ENCODE results near the gene RAD51D.
A peak's percentile ranks its signal among the peaks of the same experiment; 100 is the strongest.
"Not testable (repeated sequence)": the region's sequence is repeated elsewhere in the genome, so short reads cannot be mapped to it uniquely, and the experiment has no call there.

The RAD51D gene

DNA sequence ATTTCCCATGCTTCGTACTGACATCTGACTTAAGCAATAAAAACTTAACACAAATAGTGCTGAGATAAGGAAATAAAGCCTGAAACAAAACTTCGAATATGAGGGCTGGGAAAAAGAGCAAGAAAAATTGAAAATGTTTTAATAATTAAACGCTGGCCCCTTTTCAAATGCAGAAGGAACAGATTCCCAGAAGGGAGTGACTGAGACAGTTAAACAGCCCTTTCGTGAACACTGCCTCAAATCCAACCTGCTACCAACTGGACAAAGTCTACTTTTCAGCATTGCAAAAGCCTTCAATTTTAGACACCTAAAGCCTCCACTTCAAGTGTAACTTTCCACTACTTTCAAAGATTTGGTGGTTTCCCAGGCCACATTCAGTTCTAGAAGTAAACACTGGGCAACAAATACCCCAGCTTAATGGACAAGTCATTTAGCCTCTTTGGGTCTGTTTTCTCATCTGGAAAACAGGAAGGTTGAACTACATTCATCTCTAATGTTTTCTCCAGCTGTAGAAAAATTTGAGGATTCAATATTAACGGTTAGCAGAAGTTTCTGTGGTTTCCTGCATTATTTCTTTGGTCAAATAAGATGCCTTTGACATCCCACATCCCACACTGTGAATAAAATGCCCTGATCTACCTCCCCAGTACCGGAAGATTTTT is 68.0 kb downstream of the RAD51D start:
- no peak overlapping the region for H3K4me3 ChIP-seq (ENCODE audit: low read depth, low read length)
- peak; percentile 78 for DNase-seq (ENCODE audit: low read depth, low spot score)
- TF ChIP-seq, protein P1, sequence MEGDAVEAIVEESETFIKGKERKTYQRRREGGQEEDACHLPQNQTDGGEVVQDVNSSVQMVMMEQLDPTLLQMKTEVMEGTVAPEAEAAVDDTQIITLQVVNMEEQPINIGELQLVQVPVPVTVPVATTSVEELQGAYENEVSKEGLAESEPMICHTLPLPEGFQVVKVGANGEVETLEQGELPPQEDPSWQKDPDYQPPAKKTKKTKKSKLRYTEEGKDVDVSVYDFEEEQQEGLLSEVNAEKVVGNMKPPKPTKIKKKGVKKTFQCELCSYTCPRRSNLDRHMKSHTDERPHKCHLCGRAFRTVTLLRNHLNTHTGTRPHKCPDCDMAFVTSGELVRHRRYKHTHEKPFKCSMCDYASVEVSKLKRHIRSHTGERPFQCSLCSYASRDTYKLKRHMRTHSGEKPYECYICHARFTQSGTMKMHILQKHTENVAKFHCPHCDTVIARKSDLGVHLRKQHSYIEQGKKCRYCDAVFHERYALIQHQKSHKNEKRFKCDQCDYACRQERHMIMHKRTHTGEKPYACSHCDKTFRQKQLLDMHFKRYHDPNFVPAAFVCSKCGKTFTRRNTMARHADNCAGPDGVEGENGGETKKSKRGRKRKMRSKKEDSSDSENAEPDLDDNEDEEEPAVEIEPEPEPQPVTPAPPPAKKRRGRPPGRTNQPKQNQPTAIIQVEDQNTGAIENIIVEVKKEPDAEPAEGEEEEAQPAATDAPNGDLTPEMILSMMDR (IDR thresholded peaks at IDR 0.05; ENCODE audit: low read depth, low read length) = no peak
- in situ Hi-C loops (cut with HindIII; ENCODE audit: low sequenced_read_pairs) = no loop called here

DNA sequence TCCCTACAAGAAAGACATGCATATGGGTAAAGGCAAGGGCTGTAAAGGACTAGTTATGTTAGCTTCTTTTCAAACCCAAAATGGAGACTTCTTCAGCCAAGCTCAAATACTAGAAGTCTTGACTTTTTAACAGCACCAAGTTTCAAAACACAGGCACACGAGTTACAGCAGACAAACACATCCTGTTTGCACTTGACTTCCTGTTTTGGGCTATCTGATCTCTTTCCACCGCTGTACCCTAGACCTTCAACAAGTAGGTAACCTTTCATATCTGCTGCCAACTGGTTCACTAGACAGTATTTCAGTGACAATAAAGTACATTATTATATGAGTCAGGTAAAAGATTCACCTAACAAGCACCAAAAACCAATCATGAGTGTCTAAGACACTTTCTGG is 68.5 kb downstream of the RAD51D start:
- H3K4me3 ChIP-seq (ENCODE audit: low read depth, low read length) = no peak overlapping the region
- TF ChIP-seq, protein P1 (IDR thresholded peaks at IDR 0.05; ENCODE audit: low read depth, low read length) = no peak
- DNase-seq (ENCODE audit: low read depth, low spot score) = no peak
- in situ Hi-C loops (cut with HindIII; ENCODE audit: low sequenced_read_pairs) = no loop called here

DNA sequence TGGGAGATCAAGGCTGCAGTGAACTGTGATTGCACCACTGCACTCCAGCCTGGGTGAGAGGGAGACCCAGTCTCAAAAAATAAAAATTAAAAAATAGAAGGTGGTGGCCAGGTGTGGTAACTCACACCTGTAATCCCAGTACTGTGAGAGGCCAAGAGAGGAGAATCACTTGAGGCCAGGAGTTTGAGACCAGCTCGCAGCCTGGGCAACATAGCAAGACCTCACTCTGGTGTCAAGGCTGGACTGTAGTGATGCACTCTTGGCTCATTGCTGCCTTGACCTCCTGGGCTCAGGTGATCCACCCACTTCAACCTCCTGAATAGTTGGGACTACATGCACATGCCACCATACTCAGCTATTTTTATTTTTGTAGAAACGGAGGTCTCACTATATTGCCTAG is 69.5 kb downstream of the RAD51D start:
- no peak for DNase-seq (ENCODE audit: low read depth, low spot score)
- no peak overlapping the region for H3K4me3 ChIP-seq (ENCODE audit: low read depth, low read length)
- TF ChIP-seq, protein P1 (IDR thresholded peaks at IDR 0.05; ENCODE audit: low read depth, low read length) = no peak
- in situ Hi-C loops (cut with HindIII; ENCODE audit: low sequenced_read_pairs) = no loop called here

DNA sequence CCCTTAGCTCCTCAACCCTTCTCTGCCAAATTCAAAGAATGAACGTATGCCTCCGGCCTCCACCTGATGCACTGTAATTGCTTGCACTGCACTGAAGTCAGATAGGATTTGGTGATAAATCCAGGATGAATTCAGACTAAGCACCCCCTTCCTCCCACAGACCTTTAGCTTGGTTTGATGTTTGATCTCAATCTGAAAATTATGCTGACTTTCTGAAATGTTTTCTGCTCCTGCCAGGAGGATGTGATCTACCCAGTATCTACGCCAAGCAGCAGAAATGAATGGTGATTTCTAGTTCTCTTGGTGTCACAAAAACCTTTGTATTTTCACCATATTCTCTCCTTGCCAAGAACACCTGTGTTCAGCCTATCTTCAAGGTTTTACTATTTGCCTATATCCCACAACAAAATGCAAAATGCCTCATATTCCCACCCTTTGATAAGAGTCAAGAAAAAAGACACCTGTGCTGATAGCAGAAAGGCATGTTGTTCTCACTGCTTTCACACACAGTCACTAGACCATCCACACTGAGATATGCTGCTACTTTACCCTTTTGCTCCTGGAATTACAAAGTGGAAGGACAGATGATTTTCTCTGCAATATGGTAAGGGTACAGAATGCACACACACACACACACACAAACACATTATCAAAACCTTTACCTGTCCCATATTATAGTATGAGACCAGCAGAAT is 70.8 kb downstream of the RAD51D start:
- H3K4me3 ChIP-seq (ENCODE audit: low read depth, low read length) = no peak overlapping the region
- no peak for DNase-seq (ENCODE audit: low read depth, low spot score)
- in situ Hi-C loops (cut with HindIII; ENCODE audit: low sequenced_read_pairs) = no loop called here

DNA sequence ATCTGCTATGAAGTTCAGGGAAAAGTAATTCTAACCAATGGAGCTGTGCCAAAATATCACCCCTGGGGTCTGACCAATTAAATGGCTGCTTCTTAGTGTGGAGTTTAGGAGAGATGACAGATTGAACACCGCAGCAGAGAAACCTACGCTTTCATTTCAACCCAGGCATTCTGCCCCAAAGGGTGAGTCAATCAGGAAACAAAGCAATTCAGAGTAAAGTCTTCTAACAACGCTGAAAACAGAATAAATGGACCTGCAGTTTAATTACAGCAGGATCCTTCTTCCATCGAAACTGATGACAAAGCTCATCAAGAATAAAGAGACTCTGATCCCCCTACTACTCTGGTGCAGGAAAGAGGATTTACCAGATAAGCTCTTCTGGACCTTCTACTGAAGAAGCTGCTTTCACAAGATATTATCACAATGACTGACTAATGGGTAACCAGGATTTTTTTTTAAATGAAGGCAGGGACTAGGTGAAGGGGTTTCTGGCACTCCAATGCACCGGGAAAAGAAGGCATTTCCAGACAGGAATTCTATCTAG is 72.8 kb downstream of the RAD51D start:
- peak overlapping the region; percentile 20 for H3K4me3 ChIP-seq (ENCODE audit: low read depth, low read length)

More for the DNA sequence above, 70.8 kb downstream of the RAD51D start:
- TF ChIP-seq, protein P1 (IDR thresholded peaks at IDR 0.05; ENCODE audit: low read depth, low read length) = no peak

DNA sequence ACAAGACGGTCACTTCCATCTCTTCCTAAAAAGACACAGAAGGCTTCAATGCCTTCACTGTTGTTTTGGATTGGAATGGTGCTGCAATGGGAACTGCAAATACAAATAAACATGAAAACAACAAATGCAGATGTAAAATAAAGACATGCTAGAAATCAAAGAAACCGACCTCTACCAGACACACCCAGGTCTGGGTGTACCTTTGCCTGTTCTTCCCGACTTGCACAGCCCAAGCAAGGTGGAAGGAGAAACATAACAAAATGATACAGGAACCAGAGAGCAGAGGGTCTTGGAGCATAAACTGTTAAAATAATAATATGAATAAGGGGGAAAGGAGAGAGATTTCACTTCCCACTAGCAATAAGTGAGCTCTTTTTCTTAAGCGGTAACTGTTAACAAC is 73.4 kb downstream of the RAD51D start:
- DNase-seq (ENCODE audit: low read depth, low spot score) = no peak
- TF ChIP-seq, protein P1 (IDR thresholded peaks at IDR 0.05; ENCODE audit: low read depth, low read length) = no peak
- in situ Hi-C loops (cut with HindIII; ENCODE audit: low sequenced_read_pairs) = no loop called here
- H3K4me3 ChIP-seq (ENCODE audit: low read depth, low read length) = peak overlapping the region; percentile 1

More for the DNA sequence above, 72.8 kb downstream of the RAD51D start:
- in situ Hi-C loops (cut with HindIII; ENCODE audit: low sequenced_read_pairs) = no loop called here
- peak; percentile 88 for DNase-seq (ENCODE audit: low read depth, low spot score)
- TF ChIP-seq, protein P1 (IDR thresholded peaks at IDR 0.05; ENCODE audit: low read depth, low read length) = no peak

DNA sequence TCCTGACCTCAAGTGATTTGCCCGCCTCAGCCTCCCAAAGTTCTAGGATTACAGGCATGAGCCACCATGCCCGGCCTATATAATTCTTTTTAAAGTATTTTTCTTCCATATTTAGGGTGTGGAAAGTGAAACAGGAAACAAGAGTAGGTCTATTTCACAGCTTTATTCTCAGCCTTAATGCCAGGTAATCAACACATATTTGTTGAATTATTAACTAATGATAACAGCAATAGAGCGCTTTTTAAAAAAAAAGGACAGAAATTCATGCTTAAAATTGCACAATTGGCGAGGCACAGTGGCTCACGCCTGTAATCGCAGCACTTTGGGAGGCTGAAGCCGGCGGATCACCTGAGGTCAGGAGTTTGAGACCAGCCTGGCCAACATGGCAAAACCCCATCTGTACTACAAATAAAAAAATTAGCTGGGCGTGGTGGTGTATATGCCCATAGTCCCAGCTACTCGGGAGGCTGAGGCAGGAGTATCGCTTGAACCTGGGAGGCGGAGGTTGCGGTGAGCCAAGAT is 74.1 kb downstream of the RAD51D start:
- in situ Hi-C loops (cut with HindIII; ENCODE audit: low sequenced_read_pairs); DNase-seq (ENCODE audit: low read depth, low spot score); H3K4me3 ChIP-seq (ENCODE audit: low read depth, low read length): not testable (repeated sequence)
